IPS-15b (cell line): ENCODE results near the gene AGER.

Experiments
- H3K27me3 ChIP-seq: one replicate; pipeline ENCODE4 v1.6.1; 2013; ENCODE audit warnings: low read length; ENCODE audit not compliant: control insufficient read depth, insufficient read depth
- H3K36me3 ChIP-seq: one replicate; pipeline ENCODE4 v1.6.1; 2013; ENCODE audit warnings: low read length; ENCODE audit not compliant: control insufficient read depth, insufficient read depth
- H3K4me1 ChIP-seq: one replicate; pipeline ENCODE4 v1.6.1; 2013; ENCODE audit warnings: mild to moderate bottlenecking, low read length; ENCODE audit not compliant: control insufficient read depth, insufficient read depth
- H3K4me3 ChIP-seq: one replicate; pipeline ENCODE4 v1.5.1; 2013; ENCODE audit warnings: low read depth, low read length
- H3K9ac ChIP-seq: one replicate; pipeline ENCODE4 v1.6.1; 2013; ENCODE audit warnings: low read depth, mild to moderate bottlenecking, low read length
- H3K9me3 ChIP-seq: one replicate; pipeline ENCODE4 v1.6.1; 2013; ENCODE audit warnings: mild to moderate bottlenecking, low read length; ENCODE audit not compliant: control insufficient read depth, insufficient read depth

The AGER gene

DNA sequence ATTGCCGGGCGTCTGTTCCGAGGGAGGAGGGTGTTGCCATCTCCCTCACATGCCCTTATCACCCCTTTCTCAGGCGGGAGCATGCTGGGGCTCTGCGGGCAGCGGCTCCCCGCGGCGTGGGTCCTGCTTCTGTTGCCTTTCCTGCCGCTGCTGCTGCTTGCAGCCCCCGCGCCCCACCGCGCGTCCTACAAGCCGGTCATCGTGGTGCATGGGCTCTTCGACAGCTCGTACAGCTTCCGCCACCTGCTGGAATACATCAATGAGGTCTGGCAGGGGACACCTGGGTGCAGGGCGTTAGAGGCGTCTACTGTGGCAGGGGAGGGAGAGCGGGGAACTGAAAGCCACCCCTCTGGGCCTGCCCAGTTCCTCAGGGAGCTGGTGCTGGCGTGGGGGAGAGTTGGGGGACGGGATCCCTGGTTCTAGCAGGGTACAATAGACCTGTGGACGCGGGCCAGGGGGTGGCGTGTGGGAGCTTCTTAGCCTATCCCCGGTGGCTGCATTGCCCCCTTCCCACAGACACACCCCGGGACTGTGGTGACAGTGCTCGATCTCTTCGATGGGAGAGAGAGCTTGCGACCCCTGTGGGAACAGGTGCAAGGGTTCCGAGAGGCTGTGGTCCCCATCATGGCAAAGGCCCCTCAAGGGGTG, 29.4 kb downstream of the AGER start:
- Histone ChIP-seq H3K4me3 (peak overlapping the region; percentile 92), H3K27me3 (peaks cover 32% of the 10 kb centered on the region), H3K4me1 (peaks cover 16% of the 10 kb centered on the region), H3K9ac (peak overlapping the region; percentile 67), H3K9me3 (no peaks in the 10 kb centered on the region), H3K36me3 (peaks cover 9% of the 10 kb centered on the region)

DNA sequence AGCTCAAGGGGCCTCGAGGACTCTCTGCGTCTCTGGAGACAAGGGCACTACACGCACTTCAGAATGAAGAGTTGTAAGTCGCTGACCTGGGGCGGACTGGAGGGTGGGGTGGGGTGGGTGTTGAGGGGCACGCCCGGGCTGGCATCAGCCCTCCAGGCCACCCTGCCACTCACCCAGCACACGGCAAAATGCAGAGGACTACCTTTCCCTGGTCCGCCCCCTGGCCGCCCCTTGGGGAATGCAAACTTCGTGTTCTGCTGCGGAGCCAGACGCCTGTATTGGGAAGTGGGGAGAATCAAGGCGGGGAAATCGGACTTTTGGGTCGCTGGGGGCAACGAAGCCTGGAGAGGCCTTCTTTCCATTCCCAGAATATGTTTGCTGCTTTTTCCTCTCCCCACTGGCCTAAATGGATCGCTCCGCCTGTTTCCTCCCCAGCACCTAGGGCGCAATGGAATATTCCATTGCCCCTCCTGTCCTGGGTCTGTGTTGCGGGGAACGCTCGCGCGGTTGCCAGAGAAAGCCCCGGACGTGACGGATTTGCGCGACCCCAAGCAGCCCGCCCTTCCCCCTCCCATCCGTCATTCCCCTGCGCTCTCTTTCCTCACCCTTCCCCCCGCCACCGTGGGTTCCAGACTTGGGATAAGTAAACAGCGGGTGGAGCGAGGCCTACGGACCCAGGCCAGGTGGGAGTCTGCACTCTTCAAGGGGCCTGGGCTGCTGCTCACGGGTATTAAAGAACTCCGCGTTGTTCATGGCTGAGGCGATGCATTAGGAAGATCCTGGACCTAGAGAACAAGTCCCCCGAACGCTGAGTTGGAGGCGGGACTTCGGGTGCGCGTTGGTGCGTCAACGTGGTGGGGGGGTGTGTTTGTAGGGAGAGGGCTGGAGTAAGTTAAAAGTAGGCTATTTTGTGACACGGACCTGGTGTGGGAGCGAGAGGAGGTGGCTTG, 30.2 kb downstream of the AGER start, which contains the start of gene PPT2:
Gene PPT2 (plus strand): TSS at position 578 of the 950 bp plus-strand sequence. CDS start 454 bp downstream, outside the sequence.
- H3K9ac ChIP-seq = peak within 1 kb of the TSS; percentile 67
- no peaks in the 10 kb centered on the region for H3K9me3 ChIP-seq
- H3K27me3 ChIP-seq = peaks cover 40% of the 10 kb centered on the region
- H3K36me3 ChIP-seq = peaks cover 9% of the 10 kb centered on the region
- peaks cover 16% of the 10 kb centered on the region for H3K4me1 ChIP-seq
- H3K4me3 ChIP-seq = peak within 1 kb of the TSS; percentile 92

DNA sequence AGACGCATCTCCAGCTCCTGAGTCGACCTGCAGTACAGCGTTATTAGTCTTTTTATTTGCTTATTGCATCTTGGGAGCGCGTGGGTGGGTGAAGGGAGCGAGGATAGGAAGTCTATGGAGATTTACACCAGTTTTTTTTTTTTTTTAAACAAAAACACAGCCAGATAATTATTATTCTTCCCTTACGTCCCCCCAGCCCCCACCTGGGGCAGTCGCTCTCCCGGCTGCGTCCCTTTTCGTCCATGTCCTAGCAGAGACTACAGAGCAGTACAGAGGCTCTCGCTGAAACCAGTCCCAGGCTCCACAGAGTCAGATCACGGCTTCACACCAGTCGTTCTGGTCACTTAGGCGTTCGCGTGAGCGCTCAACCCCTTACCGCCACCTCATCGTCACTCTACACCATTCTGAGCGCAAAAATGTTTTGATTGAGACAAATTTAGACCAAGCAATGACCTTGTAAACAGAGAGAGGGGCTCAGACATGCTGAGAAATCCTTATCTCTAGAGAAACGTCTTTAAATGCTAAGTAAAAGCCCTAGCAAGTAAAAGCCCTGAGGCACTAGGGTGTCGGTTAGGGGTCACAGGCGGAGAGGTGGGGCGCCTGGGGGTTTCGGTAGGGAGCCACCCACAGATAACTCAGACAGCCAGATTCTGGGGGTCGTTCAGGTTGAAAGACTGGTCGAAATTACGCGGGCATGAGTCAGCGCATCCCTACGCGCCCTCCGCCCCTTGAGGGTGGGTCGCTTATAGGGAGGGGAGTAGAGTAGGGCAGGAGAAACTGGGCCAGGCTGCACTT, 31.1 kb downstream of the AGER start:
- Histone ChIP-seq H3K4me3 (peak overlapping the region; percentile 92), H3K36me3 (peaks cover 5% of the 10 kb centered on the region), H3K9me3 (no peaks in the 10 kb centered on the region), H3K9ac (no peak overlapping the region), H3K27me3 (peaks cover 41% of the 10 kb centered on the region), H3K4me1 (peaks cover 16% of the 10 kb centered on the region)

DNA sequence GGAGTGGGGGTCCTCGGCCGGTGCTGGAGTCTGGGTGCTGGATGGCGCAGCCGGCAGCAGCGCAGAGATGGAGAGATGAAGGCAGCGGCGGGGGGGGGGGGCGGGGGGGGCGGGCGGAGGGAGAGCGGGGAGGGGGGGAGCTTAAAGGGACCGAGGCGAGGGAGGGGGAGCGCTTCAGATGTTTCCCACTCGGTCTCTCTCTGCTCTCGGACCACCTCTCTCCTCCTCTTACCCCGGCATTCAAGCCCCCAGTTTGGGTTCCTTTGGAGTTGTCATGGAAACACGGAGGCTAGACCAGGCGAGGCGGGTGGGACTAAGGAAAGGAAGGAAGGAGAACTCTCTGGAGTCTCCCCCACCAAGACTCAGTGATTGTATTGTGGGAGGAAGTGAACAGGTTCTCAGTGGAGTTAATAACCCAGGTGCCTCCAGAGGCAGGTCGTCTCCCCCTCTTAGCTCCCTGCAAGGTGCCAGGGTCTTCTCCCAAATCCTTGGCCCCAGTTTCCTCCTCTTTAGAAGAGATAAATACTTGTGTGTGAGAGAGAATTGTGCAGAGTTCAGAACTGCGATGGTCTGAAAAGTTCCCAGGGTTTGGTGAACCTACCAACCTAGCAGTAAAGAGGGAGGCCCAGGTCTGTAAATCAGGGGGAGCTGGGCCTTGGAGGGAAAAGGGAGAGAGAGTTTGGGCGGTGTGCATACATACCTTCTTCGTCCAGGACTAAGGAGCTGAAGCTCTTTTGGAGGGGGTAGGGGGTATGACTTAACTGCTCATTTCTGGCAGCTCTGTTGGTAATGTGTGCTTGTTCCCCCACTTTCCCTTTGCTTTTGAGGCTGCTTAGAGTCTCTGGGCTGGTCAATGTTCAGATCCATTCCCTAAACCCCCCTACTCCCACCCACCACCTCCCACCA, 31.9 kb downstream of the AGER start, which contains the start of gene PRRT1:
Gene PRRT1 (minus strand): TSS at position 77 of the 906 bp plus-strand sequence. CDS start 112 bp downstream, outside the sequence.
- H3K9me3 ChIP-seq = no peaks in the 10 kb centered on the region
- H3K9ac ChIP-seq = no peak within 1 kb of the TSS
- peak within 1 kb of the TSS; percentile 92 for H3K4me3 ChIP-seq
- peaks cover 16% of the 10 kb centered on the region for H3K4me1 ChIP-seq
- peaks cover 45% of the 10 kb centered on the region for H3K27me3 ChIP-seq
- H3K36me3 ChIP-seq = no peaks in the 10 kb centered on the region

DNA sequence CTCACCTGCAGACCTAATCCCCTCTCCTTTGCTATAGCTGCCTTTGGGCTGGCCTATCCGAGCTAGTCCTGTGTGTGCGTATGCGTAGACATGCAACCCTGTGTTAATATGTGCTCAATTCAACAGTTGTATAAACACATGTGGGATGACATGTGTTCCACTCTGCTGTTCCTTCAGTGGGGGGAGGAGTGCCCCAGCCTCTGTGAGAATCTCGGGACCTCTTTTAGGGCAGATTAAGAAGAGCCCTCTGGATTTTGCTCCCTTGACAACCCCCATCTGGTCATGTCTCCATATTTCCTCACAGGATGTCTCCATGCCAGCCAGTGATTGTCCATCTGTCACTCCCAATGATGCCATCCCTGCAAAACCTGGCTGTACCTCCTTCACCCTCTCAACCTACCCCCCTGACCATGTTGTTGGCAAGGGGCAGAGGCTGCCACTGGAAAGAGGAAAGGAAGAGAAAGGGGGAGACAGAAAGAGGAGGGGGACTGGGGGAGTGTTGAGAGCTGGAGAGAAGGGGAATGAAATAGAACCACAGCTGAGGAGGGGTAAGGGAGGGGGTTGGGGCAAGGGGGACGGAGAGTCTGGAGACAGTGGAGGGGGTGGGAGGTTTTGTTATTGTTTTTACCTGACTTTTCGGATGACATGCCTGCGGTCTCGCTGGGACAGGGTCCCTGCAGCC, 32.7 kb downstream of the AGER start:
- Histone ChIP-seq H3K9ac (no peak overlapping the region), H3K9me3 (no peaks in the 10 kb centered on the region), H3K4me1 (peaks cover 22% of the 10 kb centered on the region), H3K27me3 (peaks cover 48% of the 10 kb centered on the region), H3K36me3 (no peaks in the 10 kb centered on the region), H3K4me3 (peak overlapping the region; percentile 31)

DNA sequence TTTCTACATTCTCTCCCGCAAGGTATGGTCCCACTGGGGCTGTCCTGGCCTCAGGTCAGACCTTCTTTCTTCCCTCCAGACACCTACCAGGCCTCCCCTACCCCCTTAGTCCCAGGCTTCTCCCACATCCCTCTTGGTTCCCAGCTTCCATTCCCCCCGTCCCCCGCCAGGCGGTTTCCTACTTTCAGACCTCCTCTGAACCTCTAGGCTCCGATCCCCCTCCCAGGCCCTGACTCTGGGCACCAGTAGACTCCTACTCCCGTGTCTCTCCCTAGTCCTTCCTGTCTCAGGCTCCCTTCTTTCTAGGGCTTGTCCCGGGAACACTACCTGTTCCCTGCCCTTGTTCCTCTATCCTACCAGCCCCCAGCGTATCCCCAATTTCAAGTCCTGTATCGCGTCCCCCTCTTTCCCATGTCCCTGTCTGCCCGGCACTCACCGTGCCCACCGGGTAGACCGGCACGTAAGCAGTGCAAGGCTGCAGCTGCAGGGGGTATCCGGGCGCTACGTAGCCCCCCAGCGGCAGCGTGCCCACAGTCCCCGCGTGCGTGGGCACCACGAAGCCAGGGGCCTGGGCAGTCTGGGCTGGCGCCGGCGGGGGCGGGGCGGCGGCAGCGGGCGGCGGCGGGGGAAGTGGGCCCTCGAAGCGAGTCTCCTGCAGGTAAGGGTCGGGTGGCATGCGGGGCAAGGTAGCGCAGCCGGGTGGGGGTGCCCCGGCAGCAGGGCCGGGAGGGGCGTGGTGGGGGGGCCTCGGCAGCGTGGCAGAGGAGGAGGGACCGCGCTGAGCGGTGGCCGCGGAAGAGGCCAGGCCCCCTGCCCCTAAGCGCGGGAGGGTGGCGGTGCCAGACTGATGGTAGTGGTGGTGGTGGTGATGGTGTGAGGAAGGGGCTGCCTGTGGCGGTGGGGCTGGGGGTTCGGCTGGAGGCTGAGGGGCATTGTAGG, 33.9 kb downstream of the AGER start:
- peaks cover 48% of the 10 kb centered on the region for H3K27me3 ChIP-seq
- H3K9ac ChIP-seq = no peak overlapping the region
- peaks cover 24% of the 10 kb centered on the region for H3K4me1 ChIP-seq
- no peaks in the 10 kb centered on the region for H3K9me3 ChIP-seq
- peak overlapping the region; percentile 58 for H3K4me3 ChIP-seq
- H3K36me3 ChIP-seq = no peaks in the 10 kb centered on the region

DNA sequence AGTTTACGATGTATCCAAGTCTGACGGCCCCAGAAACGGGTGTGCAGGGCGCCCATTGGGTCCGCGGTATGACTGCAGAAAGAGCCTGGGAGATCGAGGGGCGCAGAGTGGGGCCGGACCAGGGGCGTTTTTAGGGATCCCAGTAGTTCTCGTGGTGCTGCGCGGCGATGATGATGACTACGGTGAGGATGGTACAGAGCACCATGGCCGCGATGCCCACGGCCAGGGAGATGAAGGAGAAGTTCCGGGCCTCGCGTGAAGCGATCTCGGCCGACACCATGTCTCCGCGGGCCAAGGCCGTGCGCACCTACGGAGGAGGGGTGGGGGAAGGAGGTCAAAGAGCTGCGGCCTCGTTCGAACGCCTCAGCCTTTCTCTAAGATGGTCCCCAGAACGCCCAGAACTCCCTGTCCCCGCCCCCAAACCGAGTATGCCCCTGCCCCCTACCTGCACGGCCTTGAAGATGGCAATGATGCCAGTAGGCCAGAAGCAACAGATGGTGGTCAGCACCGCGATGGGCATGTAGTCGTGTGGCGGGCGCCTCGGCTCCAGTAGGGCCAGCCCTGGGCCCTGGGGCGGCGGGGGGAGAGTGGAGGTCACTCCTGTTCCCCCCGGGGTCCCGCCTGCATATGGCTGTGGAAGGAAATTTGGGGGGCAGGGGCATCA, 34.8 kb downstream of the AGER start:
- no peaks in the 10 kb centered on the region for H3K9me3 ChIP-seq
- peaks cover 48% of the 10 kb centered on the region for H3K27me3 ChIP-seq
- H3K9ac ChIP-seq = peak overlapping the region; percentile 9
- H3K4me3 ChIP-seq = peak overlapping the region; percentile 73
- H3K4me1 ChIP-seq = peaks cover 21% of the 10 kb centered on the region
- no peaks in the 10 kb centered on the region for H3K36me3 ChIP-seq

DNA sequence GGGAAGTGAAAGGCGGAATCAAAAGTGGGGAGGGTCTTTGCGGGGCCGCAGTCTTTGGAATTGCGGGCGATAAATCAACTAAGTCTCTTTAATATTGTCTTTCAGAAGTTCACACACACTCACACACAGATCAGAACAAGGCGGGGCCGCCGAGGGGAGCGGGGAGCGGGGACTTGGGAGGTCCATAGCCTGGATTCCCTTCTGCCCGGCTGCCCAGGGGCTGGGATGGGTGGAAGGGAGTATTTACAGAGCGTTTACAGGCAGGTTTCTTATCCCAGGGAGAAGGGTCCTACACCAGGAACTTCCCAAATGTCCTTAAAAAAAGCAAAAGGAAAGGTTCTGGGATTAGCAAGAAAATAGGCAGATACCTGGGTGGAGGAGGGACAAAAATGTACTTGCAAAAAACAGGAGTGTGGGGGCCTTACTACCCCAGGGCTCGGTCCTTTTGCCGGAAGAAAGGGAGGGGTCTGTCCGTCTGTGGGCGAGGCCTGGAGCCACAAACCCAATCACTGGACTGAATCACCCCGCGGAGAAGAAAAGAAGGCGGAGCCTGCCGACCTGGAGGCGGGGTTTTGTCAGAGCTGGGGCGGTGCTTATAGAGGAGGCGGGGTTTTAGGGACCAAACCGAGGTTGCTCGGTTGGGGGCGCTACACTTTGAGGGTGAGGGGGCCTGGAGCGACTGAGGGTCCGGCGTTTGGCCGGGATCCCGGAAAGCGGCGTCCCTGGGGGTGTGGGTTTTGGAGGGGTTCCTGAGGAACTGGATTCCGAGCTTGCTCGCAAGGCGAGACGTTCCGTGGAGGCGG, 35.6 kb downstream of the AGER start:
- Histone ChIP-seq H3K9me3 (no peaks in the 10 kb centered on the region), H3K27me3 (peaks cover 48% of the 10 kb centered on the region), H3K9ac (peak overlapping the region; percentile 9), H3K4me3 (peak overlapping the region; percentile 73), H3K36me3 (no peaks in the 10 kb centered on the region), H3K4me1 (peaks cover 21% of the 10 kb centered on the region)
